Measurements from ENCODE around the gene SMAD7. TPM values are rescaled to one million over a fixed set of nuclear protein-coding genes. Genes with fewer than 3 reads are reported as not detected.

SMAD7 gene
- total RNA-seq, 1 donor from 2014 or later: 54.4 TPM

- no peak for DNase-seq (ENCODE audit: low spot score)
Measured at GRCh38 chr18:48961547-48961946, 10.8 kb upstream of the SMAD7 start.

- DNase-seq (ENCODE audit: low spot score): no peak
Measured at GRCh38 chr18:48959921-48960920, 9.5 kb upstream of the SMAD7 start.

- DNase-seq (ENCODE audit: low spot score): no peak
Measured at GRCh38 chr18:48959551-48959920, 8.8 kb upstream of the SMAD7 start.

DNA sequence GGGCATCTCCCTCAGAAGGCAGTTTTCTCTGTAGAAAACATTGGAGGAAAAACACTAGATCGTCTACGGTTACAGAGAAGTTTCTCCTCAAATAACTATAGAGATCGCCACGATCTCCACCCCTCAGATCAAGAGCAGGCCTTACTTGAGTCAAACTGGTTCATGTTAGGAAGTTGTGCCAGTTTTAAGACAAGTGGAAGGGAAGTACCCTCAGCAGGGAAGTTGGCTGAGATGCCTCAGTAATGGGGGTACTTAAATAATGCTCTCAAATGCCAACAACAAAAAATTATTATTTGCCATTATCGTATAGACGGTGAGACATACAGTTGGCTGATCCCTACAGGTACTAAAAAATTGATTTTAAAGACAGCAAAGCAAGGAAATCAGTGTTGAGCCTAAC is 8.2 kb upstream of the SMAD7 start:
- no peak for DNase-seq (ENCODE audit: low spot score)

- DNase-seq (ENCODE audit: low spot score): no peak
Measured at GRCh38 chr18:48957616-48958015, 6.9 kb upstream of the SMAD7 start.

- DNase-seq (ENCODE audit: low spot score): no peak
Measured at GRCh38 chr18:48957136-48957535, 6.4 kb upstream of the SMAD7 start.

GRCh38 chr18:48956356-48956755 is 5.6 kb upstream of the SMAD7 start:
- DNase-seq (ENCODE audit: low spot score): peak; percentile 55

GRCh38 chr18:48955830-48956261 is 5.1 kb upstream of the SMAD7 start:
- peak; percentile 46 for DNase-seq (ENCODE audit: low spot score)

DNA sequence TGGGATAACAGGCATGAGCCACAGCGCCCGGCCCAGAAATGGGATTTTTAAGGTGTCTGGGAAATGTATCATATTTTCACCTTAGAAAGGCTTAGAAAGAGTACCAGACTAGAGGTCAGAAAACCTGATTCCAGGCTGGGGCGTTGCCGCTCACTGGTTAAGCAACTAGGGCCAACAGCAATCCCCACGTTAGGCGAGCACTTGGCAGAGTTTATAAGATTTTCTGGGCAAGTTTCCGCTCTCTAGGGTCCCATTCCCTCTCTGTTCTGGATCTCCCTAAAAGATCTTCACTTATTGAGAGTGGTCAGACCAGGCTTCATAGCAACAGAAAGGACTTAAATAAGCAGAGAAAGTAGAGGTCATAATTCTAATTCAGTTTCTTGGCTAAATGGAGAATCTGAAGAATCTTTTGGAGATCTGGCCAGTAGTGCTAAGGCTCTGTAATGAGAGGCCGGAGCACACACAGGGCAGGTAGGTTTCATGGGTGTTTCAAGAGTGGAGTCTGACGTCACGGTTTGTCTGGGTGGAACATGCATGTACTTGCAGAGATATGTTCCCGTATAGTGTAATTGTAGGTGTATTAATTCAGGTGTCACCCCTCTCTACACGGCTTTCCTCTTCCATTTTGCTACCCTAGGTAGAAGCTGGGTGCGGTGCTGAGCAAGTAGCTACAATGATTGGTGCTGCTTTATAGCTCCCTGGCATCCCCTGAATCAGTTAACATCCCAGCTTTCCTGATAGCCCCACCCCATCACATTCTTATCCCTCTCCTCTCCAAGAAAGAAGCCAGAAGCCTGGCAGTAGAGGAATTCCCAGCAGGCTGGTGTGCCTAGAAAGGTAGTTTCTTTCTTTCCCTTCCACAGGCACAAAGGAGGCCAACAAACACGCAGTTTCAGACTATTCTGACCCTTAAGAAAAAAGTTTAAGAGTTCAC is 4.4 kb upstream of the SMAD7 start:
- peak; percentile 65 for DNase-seq (ENCODE audit: low spot score)

GRCh38 chr18:48953104-48953706 is 2.4 kb upstream of the SMAD7 start:
- no peak for DNase-seq (ENCODE audit: low spot score)

GRCh38 chr18:48952287-48953103 is 1.7 kb upstream of the SMAD7 start:
- DNase-seq (ENCODE audit: low spot score): peak; percentile 94

GRCh38 chr18:48951448-48952286 is 902 bp upstream of the SMAD7 start:
- DNase-seq (ENCODE audit: low spot score): peak; percentile 95

DNA sequence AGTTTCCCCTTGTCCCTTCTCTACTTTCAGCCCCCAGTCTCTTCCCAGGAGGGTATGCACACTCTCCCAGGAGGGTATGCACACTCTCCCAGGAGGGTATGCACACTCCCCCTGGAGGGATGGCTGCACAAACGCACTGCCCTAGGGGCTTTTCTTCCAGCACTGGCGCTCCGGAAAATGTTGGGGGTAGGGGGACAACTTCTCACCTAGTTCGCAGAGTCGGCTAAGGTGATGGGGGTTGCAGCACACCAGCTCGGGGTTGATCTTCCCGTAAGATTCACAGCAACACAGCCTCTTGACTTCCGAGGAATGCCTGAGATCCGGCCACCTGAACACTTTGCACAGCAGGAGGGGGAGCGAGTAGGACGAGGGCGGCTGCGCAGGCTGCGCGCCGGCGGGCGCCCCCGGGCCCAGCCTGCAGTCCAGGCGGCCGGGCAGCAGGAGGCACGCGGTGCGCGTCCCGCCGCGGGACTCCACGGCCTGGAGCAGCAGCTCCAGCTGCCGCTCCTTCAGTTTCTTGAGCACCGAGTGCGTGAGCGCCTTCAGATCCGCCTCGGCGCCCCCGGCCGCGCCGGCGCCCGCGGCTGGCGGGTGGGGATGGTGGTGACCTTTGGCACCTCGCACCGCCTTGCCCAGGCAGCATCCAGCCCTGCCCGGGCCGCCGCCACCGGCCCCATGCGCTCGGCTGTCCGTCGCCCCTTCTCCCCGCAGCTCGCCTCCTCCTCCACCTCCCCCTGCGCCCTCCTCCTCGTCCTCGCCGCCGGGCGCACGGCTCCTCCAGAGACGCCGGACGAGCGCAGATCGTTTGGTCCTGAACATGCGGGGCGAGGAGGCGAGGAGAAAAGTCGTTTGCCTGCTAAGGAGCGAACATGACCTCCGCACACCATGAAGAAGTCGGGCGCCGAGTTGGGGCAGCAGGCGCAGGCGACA is 894 bp downstream of the SMAD7 start:
- peak; percentile 34 for DNase-seq (ENCODE audit: low spot score)

DNA sequence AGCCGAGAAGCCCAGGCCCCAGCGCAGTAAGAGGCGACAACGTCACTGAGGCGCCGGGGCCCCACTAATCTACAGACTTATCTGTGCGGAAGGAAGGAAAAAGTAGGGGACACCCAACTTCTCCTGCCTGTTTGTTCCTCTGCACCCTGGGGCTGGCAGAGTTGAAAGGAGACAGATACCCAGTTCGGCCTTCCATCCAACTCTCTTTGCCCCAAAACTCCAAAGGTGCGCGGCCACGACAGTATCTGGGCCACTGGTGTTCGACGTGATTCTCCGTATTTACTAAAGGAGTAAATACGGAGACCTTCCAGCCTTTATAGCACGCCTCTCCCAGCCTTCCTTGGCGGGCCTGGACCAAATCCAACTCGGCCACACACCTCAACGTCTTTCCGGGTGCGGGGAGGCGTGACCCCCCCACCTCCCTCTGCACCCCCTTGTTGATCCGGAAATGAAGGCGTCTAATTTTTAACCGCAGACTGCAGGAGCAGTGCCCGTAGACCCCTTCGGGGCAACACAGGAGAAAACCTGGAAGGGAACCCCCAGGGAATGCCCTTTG is 1.6 kb downstream of the SMAD7 start:
- DNase-seq (ENCODE audit: low spot score): peak; percentile 38

- peak; percentile 67 for DNase-seq (ENCODE audit: low spot score)
Measured at GRCh38 chr18:48948112-48949049, 2.4 kb downstream of the SMAD7 start.

- peak; percentile 55 for DNase-seq (ENCODE audit: low spot score)
Measured at GRCh38 chr18:48947560-48947959, 3.2 kb downstream of the SMAD7 start.

- peak; percentile 36 for DNase-seq (ENCODE audit: low spot score)
Measured at GRCh38 chr18:48947092-48947491, 3.7 kb downstream of the SMAD7 start.

Data from umbilical cord (tissue), 2 donors.